GM21737 (cell line): ENCODE results near the gene ADGRA1.
"Not testable (repeated sequence)": the region's sequence is repeated elsewhere in the genome, so short reads cannot be mapped to it uniquely, and the experiment has no call there.

ENCODE experiments used
- ATAC-seq: cut with Tn5 transposase; IDR thresholded peaks from one replicate; pipeline ENCODE4 v1.9.1; 2021; ENCODE audit warnings: mild to moderate bottlenecking, moderate library complexity; ENCODE audit not compliant: unreplicated experiment

The ADGRA1 gene

DNA sequence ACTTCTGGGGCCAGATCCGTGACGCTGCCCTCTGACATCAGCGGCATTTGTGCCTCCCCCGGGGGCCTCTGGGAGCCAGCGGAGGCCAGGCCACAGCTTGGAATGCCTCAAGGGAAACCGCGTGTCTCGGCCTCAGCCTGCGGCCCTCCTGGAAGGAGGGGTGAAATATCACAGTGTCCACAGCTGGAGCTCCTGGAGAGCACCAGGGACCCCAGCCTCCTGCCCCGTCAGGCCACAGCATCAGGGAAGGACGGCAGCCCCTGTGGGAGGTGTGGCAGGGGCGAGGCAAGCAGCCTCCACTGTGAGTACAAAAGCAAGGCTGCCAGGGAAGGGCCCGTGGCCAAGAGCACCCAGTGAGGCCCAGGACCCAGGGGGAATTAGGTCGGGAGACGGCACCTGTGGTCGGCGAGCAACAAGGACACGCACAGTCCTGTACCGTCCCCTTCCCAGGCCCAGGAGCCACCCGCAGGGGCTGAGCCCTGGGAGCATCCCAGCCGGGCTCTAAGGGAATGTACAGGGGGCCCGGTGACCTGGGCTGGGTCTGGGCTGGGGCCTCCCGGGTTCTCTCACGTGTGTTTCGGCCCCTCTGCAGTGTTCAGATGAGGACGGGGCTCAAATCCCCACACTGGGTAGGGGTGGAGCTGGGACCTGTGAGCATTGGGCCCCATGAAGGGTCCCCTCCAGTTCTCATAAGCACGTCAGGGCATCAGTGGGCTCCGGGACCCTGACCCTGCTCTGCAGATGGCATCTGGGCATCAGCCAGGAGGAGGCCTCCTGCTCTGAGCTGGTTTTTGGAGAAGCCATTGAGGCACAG lies 53.6 kb downstream of the ADGRA1 start:
- no peak for ATAC-seq

- ATAC-seq = no peak
Measured at GRCh38 chr10:133141958-133142340, 54.2 kb downstream of the ADGRA1 start.

DNA sequence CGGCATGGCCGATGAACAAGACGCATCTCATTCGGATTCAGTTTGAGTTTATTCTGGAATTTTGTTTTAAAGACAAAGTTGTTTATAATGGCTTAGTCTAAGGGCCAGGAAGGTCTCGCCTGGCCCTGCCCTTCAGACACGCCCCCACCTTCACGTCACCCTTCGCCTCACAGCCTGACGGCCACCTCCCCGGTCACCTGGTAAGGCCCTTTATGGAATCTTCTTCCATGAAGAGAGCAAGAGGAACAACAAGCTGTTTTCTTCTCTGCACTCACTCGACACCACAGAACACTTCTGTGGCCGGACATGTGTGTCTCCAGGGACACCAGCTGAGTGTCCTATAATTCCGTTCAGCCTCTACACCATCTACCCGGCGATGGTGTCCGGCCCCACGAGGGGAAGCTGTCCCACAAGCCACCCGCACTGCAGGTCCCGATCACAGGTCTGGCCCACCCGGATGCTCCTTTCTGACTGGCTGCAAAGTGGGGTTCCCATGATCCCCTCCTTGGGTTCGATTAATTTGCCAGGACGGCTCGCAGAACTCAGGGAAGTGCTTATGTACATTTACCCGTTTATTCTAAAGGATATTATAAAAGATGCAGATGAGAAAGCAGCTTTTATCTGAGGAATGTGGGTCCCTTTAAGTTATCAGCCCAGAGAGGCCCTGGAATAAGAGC lies 54.9 kb downstream of the ADGRA1 start:
- ATAC-seq = no peak

DNA sequence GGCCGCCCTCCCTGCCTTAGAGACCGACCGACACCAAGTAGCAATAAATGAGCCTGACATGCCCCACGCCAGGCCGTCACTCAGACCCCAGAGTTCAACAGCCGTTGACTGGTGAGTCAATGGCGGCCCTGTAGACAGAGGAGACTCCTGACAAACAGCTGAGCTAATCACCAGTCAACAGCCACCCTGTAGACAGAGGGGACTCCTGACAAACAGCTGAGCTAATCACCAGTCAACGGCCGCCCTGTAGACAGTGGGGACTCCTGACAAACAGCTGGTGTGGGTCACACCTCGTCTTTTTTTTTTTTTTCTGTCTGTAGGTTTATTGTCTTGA lies 55.4 kb downstream of the ADGRA1 start:
- ATAC-seq = no peak

- no peak for ATAC-seq
Measured at GRCh38 chr10:133143546-133143945, 55.8 kb downstream of the ADGRA1 start.

DNA sequence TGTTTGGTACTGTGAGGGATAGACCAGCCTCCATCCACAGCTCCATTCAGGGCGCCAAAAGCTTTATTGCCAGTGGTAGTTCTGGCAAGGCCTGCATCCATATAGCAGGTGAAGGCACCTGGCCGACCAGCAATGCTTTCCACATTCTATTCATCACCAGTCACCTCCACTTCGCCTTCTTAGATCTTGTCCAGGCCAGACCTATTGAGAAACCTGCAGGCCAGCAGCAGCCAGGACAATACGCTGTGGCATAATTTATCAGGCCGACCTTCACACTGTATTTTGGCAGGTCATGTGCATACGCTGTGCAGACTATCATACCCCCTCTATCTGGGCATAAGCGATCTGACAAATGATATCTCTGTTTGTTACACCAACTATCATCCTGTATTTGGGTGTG lies 57.0 kb downstream of the ADGRA1 start:
- ATAC-seq = no peak

DNA sequence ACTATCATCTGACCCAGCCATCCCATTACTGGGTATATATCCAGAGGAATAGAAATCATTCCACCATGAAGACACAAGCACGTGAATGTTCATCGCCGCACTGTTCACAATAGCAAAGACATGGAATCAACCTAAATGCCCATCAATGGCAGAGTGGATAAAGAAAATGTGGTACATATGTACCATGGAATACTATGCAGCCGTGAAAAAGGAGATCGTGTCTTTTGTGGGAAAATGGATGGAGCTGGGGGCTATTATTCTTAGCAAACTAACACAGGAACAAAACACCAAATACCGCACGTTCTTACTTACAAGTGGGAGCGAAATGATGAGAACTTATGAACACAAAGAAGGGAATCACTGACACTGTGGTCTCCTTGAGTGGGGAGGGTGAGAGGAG lies 62.5 kb downstream of the ADGRA1 start:
- no peak for ATAC-seq

GRCh38 chr10:133150656-133151055 lies 62.9 kb downstream of the ADGRA1 start:
- ATAC-seq = no peak

DNA sequence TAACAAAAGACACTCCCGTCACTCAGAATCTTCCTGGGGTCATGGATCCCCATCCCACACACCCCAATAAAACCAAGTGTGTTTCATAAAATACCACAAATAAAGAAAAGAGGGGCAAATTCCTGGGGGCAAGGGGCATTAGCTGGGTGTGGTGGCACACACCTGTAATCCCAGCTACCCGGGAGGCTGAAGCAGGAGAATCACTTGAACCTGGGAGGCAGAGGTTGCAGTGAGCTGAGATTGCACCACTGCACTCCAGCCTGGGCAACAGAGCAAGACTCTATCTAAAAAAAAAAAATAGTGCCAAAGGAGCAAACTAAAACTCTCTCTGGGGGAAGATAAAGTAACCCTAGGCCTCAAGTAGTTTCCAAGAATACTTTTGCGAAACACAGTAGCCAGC lies 63.3 kb downstream of the ADGRA1 start:
- ATAC-seq = not testable (repeated sequence)

- no peak for ATAC-seq
Measured at GRCh38 chr10:133151543-133151972, 63.8 kb downstream of the ADGRA1 start.

DNA sequence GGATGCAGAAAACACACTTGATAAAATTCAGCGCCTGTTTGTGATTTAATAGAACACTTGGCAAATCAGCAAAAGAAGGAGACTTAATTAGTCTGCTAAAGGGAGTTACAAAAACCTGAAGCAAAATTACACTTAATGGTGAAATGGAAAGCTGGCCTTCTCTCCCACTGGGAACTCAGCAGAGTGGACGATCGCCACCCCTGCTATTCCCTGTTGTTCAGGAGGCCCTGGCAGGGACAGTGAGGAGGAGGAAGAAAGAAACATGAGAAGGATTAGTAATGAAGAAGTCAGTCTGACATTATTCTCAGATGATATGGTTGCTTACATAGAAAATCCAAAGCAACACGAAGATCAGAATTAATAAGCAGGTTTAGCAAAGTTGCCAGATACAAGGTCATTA lies 66.7 kb downstream of the ADGRA1 start:
- no peak for ATAC-seq

DNA sequence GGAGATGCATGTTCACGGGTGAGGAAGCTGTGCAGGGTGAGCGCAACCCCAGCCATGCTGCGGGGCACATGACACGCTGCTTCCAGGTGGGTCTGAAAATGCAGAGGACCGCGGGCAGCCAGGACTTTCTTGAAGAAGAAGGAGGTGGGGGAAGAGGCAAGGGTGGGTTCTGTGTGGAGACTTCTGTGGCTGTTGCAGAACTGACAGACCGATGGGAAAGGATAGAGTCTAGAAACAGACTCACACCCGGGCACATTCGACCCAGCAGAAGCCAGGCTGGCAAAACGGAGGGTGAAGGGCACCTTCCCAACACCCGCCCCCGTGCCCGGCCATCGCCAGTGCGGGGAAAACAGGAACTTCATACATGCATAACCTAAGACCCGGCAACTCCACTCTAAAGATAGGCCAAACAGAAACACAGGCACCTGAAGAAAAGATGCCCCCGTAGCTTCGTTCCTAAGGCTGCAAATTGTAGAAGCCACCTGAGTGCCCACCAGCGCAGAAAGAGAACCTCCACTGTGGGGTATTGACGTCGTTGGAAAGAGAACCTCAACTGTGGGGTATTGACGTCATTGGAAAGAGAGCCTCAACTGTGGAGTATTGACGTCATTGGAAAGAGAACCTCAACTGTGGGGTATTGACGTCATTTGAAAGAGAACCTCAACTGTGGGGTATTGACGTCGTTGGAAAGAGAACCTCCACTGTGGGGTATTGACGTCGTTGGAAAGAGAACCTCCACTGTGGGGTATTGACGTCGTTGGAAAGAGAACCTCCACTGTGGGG lies 67.5 kb downstream of the ADGRA1 start:
- ATAC-seq = no peak

GRCh38 chr10:133156674-133157579 lies 69.2 kb downstream of the ADGRA1 start:
- no peak for ATAC-seq

GRCh38 chr10:133157662-133158436 lies 70.1 kb downstream of the ADGRA1 start:
- ATAC-seq = no peak

- ATAC-seq = no peak
Measured at GRCh38 chr10:133158437-133158755, 70.7 kb downstream of the ADGRA1 start.

DNA sequence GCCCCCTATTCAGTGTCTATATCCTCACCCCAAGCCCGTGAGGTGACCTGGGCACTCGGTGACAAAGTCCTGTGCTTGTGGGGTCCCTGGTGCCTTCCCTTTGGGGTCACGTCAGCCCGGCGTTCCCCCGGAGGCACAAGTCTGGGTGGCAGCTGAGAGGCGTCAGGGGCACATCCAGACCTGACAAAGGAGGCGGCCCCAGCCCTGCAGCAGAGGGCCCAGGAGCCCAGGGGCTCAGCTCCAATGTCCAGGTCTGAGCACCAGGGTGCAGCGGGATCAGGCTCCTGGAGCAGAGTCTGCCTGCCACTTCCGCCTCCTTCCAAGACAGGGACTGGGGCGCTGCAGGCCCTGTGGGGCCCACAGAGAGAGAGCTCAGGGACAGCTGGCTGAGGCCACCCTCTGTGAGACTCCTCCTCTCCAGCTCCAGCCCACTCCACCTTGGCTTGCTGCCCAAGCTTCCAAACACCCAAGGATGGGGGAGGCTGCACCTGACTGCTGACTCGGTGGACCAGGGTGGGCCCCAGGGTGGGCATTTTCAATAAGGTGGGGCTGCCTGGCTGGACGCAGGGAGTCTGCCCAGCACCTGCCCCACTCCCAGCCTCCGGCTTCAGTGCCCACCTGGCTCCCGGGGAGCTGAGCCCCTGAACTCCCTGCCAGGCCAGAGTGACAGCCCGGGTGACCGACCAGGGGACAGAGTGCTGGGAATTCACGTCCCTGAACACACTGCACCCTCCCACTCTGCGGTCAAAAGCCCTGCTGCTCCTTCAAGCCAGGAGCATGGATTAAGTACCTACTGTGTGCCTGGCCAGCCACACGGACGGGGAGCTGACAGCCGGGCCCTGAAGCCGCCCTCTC lies 71.3 kb downstream of the ADGRA1 start:
- no peak for ATAC-seq

DNA sequence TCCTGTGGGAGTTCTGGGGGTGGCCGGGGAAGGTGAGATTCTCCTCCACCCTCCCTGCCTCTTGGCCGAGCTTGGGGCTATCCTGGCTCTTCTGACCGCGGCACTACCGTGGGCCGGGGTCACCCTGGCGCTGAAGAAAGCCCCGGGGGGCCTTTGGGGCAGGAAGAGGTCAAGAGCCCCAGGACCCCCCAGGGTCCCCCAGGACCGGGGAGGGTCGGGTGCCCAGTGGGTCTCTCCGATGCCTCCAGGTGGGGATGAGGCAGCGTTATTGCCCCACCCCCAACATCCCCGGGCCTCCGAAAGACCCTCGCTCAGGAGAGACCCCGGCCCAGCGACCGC lies 71.9 kb downstream of the ADGRA1 start:
- no peak for ATAC-seq

- ATAC-seq = no peak
Measured at GRCh38 chr10:133159950-133160825, 72.5 kb downstream of the ADGRA1 start, which contains the start of gene KNDC1. TSS of gene KNDC1 (plus strand) at chr10:133160219. CDS start at chr10:133160468, 249 bp downstream.
